Suprapubic skin (tissue), 4 donors: Measurements from ENCODE around the gene KIAA1210. TPM values are rescaled to one million over a fixed set of nuclear protein-coding genes. Genes with fewer than 3 reads are reported as not detected.

Experiments
- DNase-seq, 2 donors: peaks; one replicate each; pipeline ENCODE4 v3.0.0-alpha.2; 2019; ENCODE audit warnings: low spot score in 2 of 2
- H3K27ac ChIP-seq: fragments of 200-600 bp; sonication (generic); one replicate; pipeline ENCODE4 v1.5.1; 2019
- H3K27me3 ChIP-seq: fragments of 200-600 bp; sonication (generic); one replicate; pipeline ENCODE4 v1.5.1; 2019
- H3K36me3 ChIP-seq: fragments of 200-600 bp; sonication (generic); one replicate; pipeline ENCODE4 v1.5.1; 2019
- H3K4me1 ChIP-seq: fragments of 200-600 bp; sonication (generic); one replicate; pipeline ENCODE4 v1.5.1; 2019
- H3K4me3 ChIP-seq: fragments of 200-600 bp; sonication (generic); one replicate; pipeline ENCODE4 v1.5.1; 2019; ENCODE audit warnings: mild to moderate bottlenecking
- H3K9me3 ChIP-seq: fragments of 200-600 bp; sonication (generic); one replicate; pipeline ENCODE4 v1.5.1; 2019
- CTCF ChIP-seq, 2 donors: fragments of 200-600 bp in 1 of 2; fragments of 450-650 bp in 1 of 2; sonication (generic) in 1 of 2; IDR thresholded peaks; one replicate each; pipeline ENCODE4 v1.5.1; 2016 to 2019; ENCODE audit warnings: antibody characterized with exemption in 2 of 2, mild to moderate bottlenecking in 1 of 2, moderate library complexity in 1 of 2
- EP300 ChIP-seq: sonication (generic); formaldehyde crosslinking; IDR thresholded peaks from one replicate; pipeline ENCODE4 v1.6.1; 2017; ENCODE audit warnings: antibody characterized with exemption
- POLR2A ChIP-seq, 2 donors: fragments of 450-650 bp; IDR thresholded peaks; one replicate each; pipeline ENCODE4 v1.6.1; 2017; ENCODE audit warnings: antibody characterized with exemption in 2 of 2, mild to moderate bottlenecking in 2 of 2, moderate library complexity in 2 of 2
- POLR2AphosphoS5 ChIP-seq, 3 donors: sonication (generic); formaldehyde crosslinking; IDR thresholded peaks; one replicate each; pipeline ENCODE4 v1.6.1; 2017; ENCODE audit warnings: antibody characterized with exemption in 3 of 3
- WGBS: methylation state at CpG from one replicate; pipeline ENCODE4 v1.1.5; 2018; 5-methylcytosine and 5-hydroxymethylcytosine counted together
- total RNA-seq, 4 donors: library from RNA; depleted of rRNA; stranded (reverse); fragments of >200 nt; gene quantifications; one replicate each; pipeline ENCODE4 v1.1.0, GENCODE V29; 2016

Gene KIAA1210
- total RNA-seq, 4 donors from 2014 or later, result 0.05 to 0.13 TPM; not detected in 2

- Histone ChIP-seq H3K4me3 (no peak overlapping the region), H3K27me3 (no peaks in the 10 kb centered on the region), H3K27ac (no peak overlapping the region), H3K4me1 (no peaks in the 10 kb centered on the region), H3K9me3 (no peaks in the 10 kb centered on the region), H3K36me3 (no peaks in the 10 kb centered on the region)
- DNase-seq, result no peak
- WGBS, result 100% methylated on average over 1 of the region's 1 CpG
- TF ChIP-seq CTCF (IDR thresholded peaks at IDR 0.05), result no peak
- TF ChIP-seq EP300, result no peak
Measured at GRCh38 chrX:119156241-119156640, 28.6 kb upstream of the KIAA1210 start.

GRCh38 chrX:119155416-119156035 is 27.9 kb upstream of the KIAA1210 start:
- Histone ChIP-seq H3K4me1 (no peaks in the 10 kb centered on the region), H3K27me3 (no peaks in the 10 kb centered on the region), H3K27ac (no peak overlapping the region), H3K9me3 (no peaks in the 10 kb centered on the region), H3K4me3 (no peak overlapping the region), H3K36me3 (no peaks in the 10 kb centered on the region)
- 67% methylated on average over 6 of the region's 6 CpGs for WGBS
- no peak for DNase-seq
- TF ChIP-seq EP300, result no peak
- no peak for TF ChIP-seq POLR2A (IDR thresholded peaks at IDR 0.05)
- no peak for TF ChIP-seq CTCF (IDR thresholded peaks at IDR 0.05)
- no peak for TF ChIP-seq POLR2AphosphoS5 (IDR thresholded peaks at IDR 0.05)

- H3K9me3 ChIP-seq, result no peaks in the 10 kb centered on the region
- no peaks in the 10 kb centered on the region for H3K27me3 ChIP-seq
- H3K36me3 ChIP-seq, result no peaks in the 10 kb centered on the region
- WGBS, result 59% methylated on average over 3 of the region's 9 CpGs
- no peak for DNase-seq
- no peaks in the 10 kb centered on the region for H3K4me1 ChIP-seq
- H3K4me3 ChIP-seq, result no peak overlapping the region
- TF ChIP-seq POLR2A (IDR thresholded peaks at IDR 0.05), result no peak
- H3K27ac ChIP-seq, result no peak overlapping the region
Measured at GRCh38 chrX:119151051-119151380, 23.4 kb upstream of the KIAA1210 start.

- TF ChIP-seq POLR2A (IDR thresholded peaks at IDR 0.05) (no peak), POLR2AphosphoS5 (IDR thresholded peaks at IDR 0.05) (no peak), CTCF (IDR thresholded peaks at IDR 0.05) (no peak), EP300 (no peak)
- peak in 1 of 2 donors; percentile 65 for DNase-seq
- no peak overlapping the region for H3K27ac ChIP-seq
- no peak overlapping the region for H3K4me3 ChIP-seq
- H3K4me1 ChIP-seq, result no peaks in the 10 kb centered on the region
- H3K27me3 ChIP-seq, result no peaks in the 10 kb centered on the region
- WGBS, result 70% methylated on average over 38 of the region's 42 CpGs
- no peaks in the 10 kb centered on the region for H3K9me3 ChIP-seq
- no peaks in the 10 kb centered on the region for H3K36me3 ChIP-seq
Measured at GRCh38 chrX:119150163-119151050, 22.8 kb upstream of the KIAA1210 start.

GRCh38 chrX:119147486-119147885 is 19.9 kb upstream of the KIAA1210 start:
- DNase-seq, result no peak
- Histone ChIP-seq H3K4me3 (no peak overlapping the region), H3K36me3 (no peaks in the 10 kb centered on the region), H3K9me3 (no peaks in the 10 kb centered on the region), H3K27ac (no peak overlapping the region), H3K4me1 (no peaks in the 10 kb centered on the region), H3K27me3 (no peaks in the 10 kb centered on the region)
- TF ChIP-seq CTCF (IDR thresholded peaks at IDR 0.05) (no peak), POLR2AphosphoS5 (IDR thresholded peaks at IDR 0.05) (no peak), POLR2A (IDR thresholded peaks at IDR 0.05) (no peak), EP300 (no peak)
- 88% methylated on average over 4 of the region's 4 CpGs for WGBS
